Ascending aorta (tissue), 2 donors: ENCODE data around the gene GPRC5D. TPM values are rescaled to one million over a fixed set of nuclear protein-coding genes. Genes with fewer than 3 reads are reported as not detected.
A peak's percentile ranks its signal among the peaks of the same experiment; 100 is the strongest.

Experiments
- DNase-seq, 2 donors: peaks; one replicate each; pipeline ENCODE4 v3.0.0-alpha.2; 2019; ENCODE audit warnings: low spot score in 2 of 2
- H3K27ac ChIP-seq, 2 donors: fragments of 200-600 bp; sonication (generic); one replicate each; pipeline ENCODE4 v1.5.1; 2016 to 2017; ENCODE audit warnings: mild to moderate bottlenecking in 1 of 2
- H3K27me3 ChIP-seq: fragments of 200-600 bp; sonication (generic); one replicate; pipeline ENCODE4 v1.5.1; 2017
- H3K36me3 ChIP-seq, 2 donors: fragments of 200-600 bp; sonication (generic); one replicate each; pipeline ENCODE4 v1.5.1; 2016
- H3K4me1 ChIP-seq, 2 donors: fragments of 200-600 bp; sonication (generic); one replicate each; pipeline ENCODE4 v1.5.1; 2016 to 2017; ENCODE audit warnings: mild to moderate bottlenecking in 1 of 2
- H3K4me3 ChIP-seq, 2 donors: fragments of 200-600 bp; sonication (generic); one replicate each; pipeline ENCODE4 v1.5.1; 2016 to 2017; ENCODE audit warnings: mild to moderate bottlenecking in 1 of 2
- H3K9me3 ChIP-seq, 2 donors: fragments of 200-600 bp; sonication (generic); one replicate each; pipeline ENCODE4 v1.5.1; 2016
- CTCF ChIP-seq, 3 experiments: fragments of 200-600 bp in 2 of 3; fragments of 450-650 bp in 1 of 3; sonication (generic) in 2 of 3; IDR thresholded peaks; one replicate each; pipeline ENCODE4 v1.5.1; 2016 to 2019; ENCODE audit warnings: antibody characterized with exemption in 3 of 3, mild to moderate bottlenecking in 1 of 3, moderate library complexity in 1 of 3
- intact Hi-C: fragments of 100-400 bp; cut with DNase I; formaldehyde crosslinking; loops from one replicate; pipeline ENCODE4 v1.15.1; 2023
- total RNA-seq: library from RNA; depleted of rRNA; stranded (reverse); fragments of >200 nt; gene quantifications from one replicate; pipeline ENCODE4 v1.1.0, GENCODE V29; 2016

Gene GPRC5D
- total RNA-seq, 1 donor from 2014 or later = not detected

GRCh38 chr12:12986775-12987331, 34.9 kb upstream of the GPRC5D start:
- H3K36me3 ChIP-seq = peaks cover 23 to 43% of the 10 kb centered on the region in 2 donors
- intact Hi-C loops = no loop called here
- DNase-seq = no peak
- no peaks in the 10 kb centered on the region for H3K4me1 ChIP-seq
- H3K27ac ChIP-seq = no peak overlapping the region
- H3K27me3 ChIP-seq = no peaks in the 10 kb centered on the region
- H3K9me3 ChIP-seq = no peaks in the 10 kb centered on the region
- TF ChIP-seq CTCF (IDR thresholded peaks at IDR 0.05) = no peak
- no peak overlapping the region for H3K4me3 ChIP-seq

- no peaks in the 10 kb centered on the region for H3K9me3 ChIP-seq
- H3K27ac ChIP-seq = no peak overlapping the region
- H3K4me1 ChIP-seq = no peaks in the 10 kb centered on the region
- H3K4me3 ChIP-seq = no peak overlapping the region
- intact Hi-C loops = no loop called here
- no peaks in the 10 kb centered on the region for H3K27me3 ChIP-seq
- DNase-seq = no peak
- H3K36me3 ChIP-seq = peaks cover 23 to 43% of the 10 kb centered on the region in 2 donors
- peak in 2 of 3 experiments; percentile 42 to 48 for TF ChIP-seq CTCF (IDR thresholded peaks at IDR 0.05)
Observed at GRCh38 chr12:12985817-12986408, 33.9 kb upstream of the GPRC5D start.

GRCh38 chr12:12984149-12984548, 32.2 kb upstream of the GPRC5D start:
- H3K27ac ChIP-seq = no peak overlapping the region
- no peak for DNase-seq
- H3K4me1 ChIP-seq = peaks cover 0 to 16% of the 10 kb centered on the region in 2 donors
- intact Hi-C loops = loop anchor here (5.0 kb wide), 1 partner anchor 197 kb away; the partner anchor contains the start of gene APOLD1
- TF ChIP-seq CTCF (IDR thresholded peaks at IDR 0.05) = no peak
- no peak overlapping the region for H3K4me3 ChIP-seq
- H3K36me3 ChIP-seq = peaks cover 26 to 45% of the 10 kb centered on the region in 2 donors
- no peaks in the 10 kb centered on the region for H3K9me3 ChIP-seq
- H3K27me3 ChIP-seq = no peaks in the 10 kb centered on the region

- H3K27ac ChIP-seq = no peak overlapping the region
- H3K27me3 ChIP-seq = no peaks in the 10 kb centered on the region
- peaks cover 0 to 18% of the 10 kb centered on the region in 2 donors for H3K4me1 ChIP-seq
- no peaks in the 10 kb centered on the region for H3K9me3 ChIP-seq
- H3K4me3 ChIP-seq = no peak overlapping the region
- peaks cover 28 to 39% of the 10 kb centered on the region in 2 donors for H3K36me3 ChIP-seq
- DNase-seq = no peak
- intact Hi-C loops = loop anchor here (1.0 to 5.0 kb wide), 3 partner anchors 67 to 196 kb away; partner anchors contain the start of gene APOLD1
- TF ChIP-seq CTCF (IDR thresholded peaks at IDR 0.05) = peak; percentile 49 to 72 (median 56)
Observed at GRCh38 chr12:12983420-12984035, 31.6 kb upstream of the GPRC5D start.

GRCh38 chr12:12982331-12982730, 30.4 kb upstream of the GPRC5D start:
- Histone ChIP-seq H3K27me3 (no peaks in the 10 kb centered on the region), H3K4me1 (peaks cover 0 to 18% of the 10 kb centered on the region in 2 donors), H3K36me3 (peaks cover 22 to 30% of the 10 kb centered on the region in 2 donors), H3K9me3 (no peaks in the 10 kb centered on the region), H3K27ac (no peak overlapping the region), H3K4me3 (no peak overlapping the region)
- no peak for TF ChIP-seq CTCF (IDR thresholded peaks at IDR 0.05)
- no peak for DNase-seq
- intact Hi-C loops = loop anchor here (5.0 kb wide), 1 partner anchor 195 kb away; the partner anchor contains the start of gene APOLD1
